GM18873 (cell line): ENCODE data around the gene RRAS.
A peak's percentile ranks its signal among the peaks of the same experiment; 100 is the strongest.

Source experiments
- ATAC-seq: cut with Tn5 transposase; IDR thresholded peaks from one replicate; pipeline ENCODE4 v1.9.1; 2021; ENCODE audit warnings: mild to moderate bottlenecking, moderate library complexity, moderate number of reproducible peaks; ENCODE audit not compliant: unreplicated experiment, low FRiP score

The RRAS gene

GRCh38 chr19:49597703-49597974 lies 42.3 kb downstream of the RRAS start:
- no peak for ATAC-seq

GRCh38 chr19:49596954-49597702 lies 42.8 kb downstream of the RRAS start:
- ATAC-seq, result no peak

- no peak for ATAC-seq
Observed at GRCh38 chr19:49596407-49596806, 43.5 kb downstream of the RRAS start.

GRCh38 chr19:49595819-49596404 lies 44.0 kb downstream of the RRAS start:
- no peak for ATAC-seq

- ATAC-seq, result no peak
Observed at GRCh38 chr19:49594993-49595818, 44.7 kb downstream of the RRAS start.

- ATAC-seq, result no peak
Observed at GRCh38 chr19:49594157-49594992, 45.6 kb downstream of the RRAS start.

- peak; percentile 31 for ATAC-seq
Observed at GRCh38 chr19:49593233-49594113, 46.5 kb downstream of the RRAS start.

GRCh38 chr19:49592486-49593232 lies 47.3 kb downstream of the RRAS start:
- ATAC-seq, result no peak

- no peak for ATAC-seq
Observed at GRCh38 chr19:49591731-49592485, 48.0 kb downstream of the RRAS start.

GRCh38 chr19:49590971-49591730 lies 48.8 kb downstream of the RRAS start, which contains the start of gene PRR12:
PRR12 (plus strand) TSS chr19:49591182; CDS start chr19:49591655, 473 bp downstream.
- no peak for ATAC-seq

- peak; percentile 63 for ATAC-seq
Observed at GRCh38 chr19:49590071-49590970, 49.6 kb downstream of the RRAS start.

GRCh38 chr19:49589502-49589905 lies 50.4 kb downstream of the RRAS start:
- no peak for ATAC-seq

GRCh38 chr19:49588365-49589122 lies 51.4 kb downstream of the RRAS start:
- no peak for ATAC-seq

- no peak for ATAC-seq
Observed at GRCh38 chr19:49587227-49587626, 52.7 kb downstream of the RRAS start.
